CD4-positive, alpha-beta T cell treated with Interleukin-6 for 4 hours (primary cell): ENCODE results near the gene ANKRA2.
"Not testable (repeated sequence)": the region's sequence is repeated elsewhere in the genome, so short reads cannot be mapped to it uniquely, and the experiment has no call there.

Source experiments
- DNase-seq: peaks from one replicate; pipeline ENCODE4 v3.0.0-alpha.2; 2020; ENCODE audit warnings: mixed read lengths

Gene ANKRA2

DNA sequence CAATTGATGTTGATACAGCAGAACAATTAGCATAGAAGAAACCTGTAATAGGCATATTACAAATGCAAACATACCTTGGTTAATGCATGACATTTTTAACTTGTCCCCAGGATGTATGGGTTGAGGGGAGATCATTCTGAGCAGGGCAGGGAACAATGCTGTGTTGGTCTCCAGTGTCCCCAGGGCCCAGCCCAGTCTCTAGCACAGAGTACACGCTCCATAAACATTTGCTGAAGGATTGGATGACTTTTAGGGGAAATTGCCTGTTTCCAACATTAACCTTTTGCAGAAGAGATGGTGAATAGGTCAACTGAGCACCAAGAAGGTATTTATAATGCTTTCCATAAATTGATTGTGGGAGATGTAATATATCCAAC is 20.0 kb downstream of the ANKRA2 start:
- no peak for DNase-seq

DNA sequence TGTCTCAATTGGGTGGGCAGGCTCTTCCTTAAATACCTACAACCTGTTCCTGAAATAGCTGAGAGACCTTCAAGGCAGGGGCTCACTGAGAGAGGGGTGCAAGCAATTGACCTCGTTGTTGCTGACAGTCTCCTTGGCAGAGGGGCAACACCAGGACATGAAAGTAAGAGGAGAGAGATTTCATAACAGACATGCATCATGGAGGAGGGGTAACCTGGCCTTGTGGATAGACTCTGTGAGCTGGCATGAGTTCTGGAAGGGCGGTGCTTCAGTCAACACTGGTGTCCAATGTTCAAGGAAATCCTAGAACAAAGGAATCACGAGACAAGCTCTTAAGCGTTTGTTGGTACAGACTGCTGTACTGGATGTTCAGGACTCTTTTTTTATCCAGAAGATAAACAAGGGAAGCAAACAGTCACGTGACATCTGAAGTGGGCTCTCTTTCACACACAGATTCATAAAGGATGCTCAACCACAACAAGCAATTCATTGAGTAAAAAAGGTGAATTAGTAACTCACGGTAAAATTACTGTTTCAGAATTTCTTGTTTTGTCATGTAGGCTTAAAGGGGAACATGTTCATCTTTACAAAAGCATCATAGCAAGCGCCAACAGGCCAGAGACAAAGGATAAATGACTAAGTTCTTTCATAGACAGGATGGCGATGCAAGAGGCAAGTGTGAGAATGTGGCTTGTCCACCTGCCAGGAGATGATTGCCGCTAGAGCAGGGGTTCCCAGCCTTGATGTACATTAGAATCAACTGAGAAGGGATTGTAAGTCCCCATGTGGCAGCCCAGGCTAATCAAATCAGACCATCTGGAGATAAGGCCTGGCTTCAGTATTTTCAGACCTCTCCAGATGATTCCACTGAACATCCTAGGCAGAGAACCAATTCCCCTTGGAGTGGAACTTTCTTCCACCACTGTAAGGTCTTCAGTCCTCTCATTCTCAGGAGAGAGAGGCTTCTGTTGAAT is 20.7 kb downstream of the ANKRA2 start:
- no peak for DNase-seq

DNA sequence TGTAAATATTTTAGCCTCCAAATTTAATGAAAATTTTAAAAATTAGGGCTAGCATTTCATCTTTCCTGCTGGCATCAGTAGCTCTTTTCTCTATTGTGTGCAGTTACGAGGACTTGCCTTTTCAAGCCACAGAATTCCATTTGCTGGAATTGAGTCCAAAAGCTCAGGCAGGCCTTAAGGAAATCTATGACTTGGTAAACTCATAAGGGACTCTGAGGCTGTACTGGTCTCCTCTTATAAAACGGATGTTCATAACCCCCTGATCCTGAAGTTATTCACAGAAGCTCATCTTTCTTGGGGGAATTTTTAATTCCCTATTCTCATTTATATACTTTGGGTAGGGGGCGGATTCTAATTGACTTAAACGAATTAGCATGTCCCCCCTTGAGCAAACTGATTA is 23.4 kb downstream of the ANKRA2 start:
- no peak for DNase-seq

DNA sequence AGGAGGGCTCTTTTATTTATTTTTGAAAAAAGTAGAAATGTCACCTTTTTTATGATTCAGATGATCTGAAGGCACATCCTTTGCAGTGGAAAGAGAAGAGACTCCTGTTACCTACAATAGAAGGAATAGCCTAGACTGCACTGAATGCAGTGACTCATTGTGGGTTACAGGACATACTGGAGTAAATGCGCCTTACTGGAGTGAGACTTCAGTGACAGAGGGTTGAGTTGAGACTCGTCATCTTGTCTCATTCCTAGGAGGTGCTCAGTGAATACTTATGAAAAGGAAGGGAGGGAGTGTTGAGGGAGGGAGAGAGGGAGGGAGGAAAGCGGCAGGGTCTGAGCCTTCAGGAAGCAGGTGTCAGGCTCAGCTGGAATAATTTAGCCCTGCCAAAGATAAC is 25.2 kb downstream of the ANKRA2 start:
- no peak for DNase-seq

DNA sequence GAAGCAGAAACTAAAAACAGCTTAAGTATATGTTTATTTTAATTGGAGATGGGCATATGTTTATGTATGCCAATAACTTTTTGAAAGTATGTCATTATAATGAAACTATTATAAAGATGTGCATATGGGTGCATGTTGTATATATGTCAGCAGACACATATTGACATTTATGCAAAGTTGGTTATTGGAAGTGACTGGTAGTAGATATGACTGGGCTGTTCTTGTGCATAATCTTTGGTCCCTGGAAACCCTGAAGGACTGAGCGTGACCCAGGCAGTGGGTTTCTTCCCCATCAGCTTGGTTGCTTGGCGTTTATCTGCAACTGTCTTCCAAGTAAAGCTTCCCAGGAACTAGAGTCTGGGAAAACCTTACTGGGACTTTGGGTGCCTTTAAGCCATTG is 25.7 kb downstream of the ANKRA2 start:
- DNase-seq = no peak

DNA sequence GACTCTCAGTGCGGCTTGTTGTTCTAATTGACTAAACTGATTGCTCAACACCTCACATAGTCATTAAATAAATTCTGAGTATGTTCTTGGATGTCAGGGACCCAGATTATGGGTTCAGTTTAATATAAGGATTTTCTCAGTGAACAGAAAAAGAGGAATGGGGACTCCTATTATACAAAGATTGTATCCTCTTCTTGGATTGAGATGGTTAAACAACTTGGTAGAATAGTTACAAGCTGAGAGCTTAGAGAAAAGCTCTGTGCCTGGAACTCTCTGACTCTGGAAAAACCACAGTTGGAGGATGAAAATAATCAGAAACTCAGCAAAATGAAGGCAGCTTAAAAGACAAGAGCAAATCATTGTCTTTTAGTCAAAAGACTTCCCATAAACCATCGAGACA is 30.5 kb downstream of the ANKRA2 start:
- no peak for DNase-seq

DNA sequence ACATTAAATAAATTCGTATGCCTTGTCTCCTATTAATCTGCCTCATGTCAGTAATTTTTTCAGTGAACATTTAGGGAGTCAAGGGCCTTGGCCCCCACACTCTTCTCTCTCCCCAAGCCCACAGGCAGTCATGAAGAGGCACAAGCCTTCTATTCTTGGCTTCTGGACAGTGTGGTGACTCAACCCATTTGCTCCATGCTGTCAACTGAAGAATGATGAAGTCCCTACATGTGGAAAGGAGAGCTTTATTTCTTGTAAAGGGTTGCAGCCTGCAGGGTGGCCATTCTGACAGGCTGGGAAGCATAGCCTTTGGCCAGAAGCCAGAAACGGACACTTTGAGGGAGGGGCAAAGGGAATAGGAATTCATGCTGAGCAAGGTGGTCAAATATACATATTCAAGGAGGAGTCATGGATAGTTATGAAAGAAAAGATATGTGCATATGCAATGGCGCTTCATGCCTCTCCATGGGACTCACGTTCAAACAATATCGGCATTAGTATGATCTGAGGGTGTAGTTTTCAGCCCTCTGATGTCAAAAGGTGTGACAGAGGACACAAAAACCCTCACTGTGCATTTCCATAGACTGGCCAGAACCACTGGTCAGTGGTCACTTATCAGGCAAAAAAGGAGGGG is 31.3 kb downstream of the ANKRA2 start:
- DNase-seq = no peak

DNA sequence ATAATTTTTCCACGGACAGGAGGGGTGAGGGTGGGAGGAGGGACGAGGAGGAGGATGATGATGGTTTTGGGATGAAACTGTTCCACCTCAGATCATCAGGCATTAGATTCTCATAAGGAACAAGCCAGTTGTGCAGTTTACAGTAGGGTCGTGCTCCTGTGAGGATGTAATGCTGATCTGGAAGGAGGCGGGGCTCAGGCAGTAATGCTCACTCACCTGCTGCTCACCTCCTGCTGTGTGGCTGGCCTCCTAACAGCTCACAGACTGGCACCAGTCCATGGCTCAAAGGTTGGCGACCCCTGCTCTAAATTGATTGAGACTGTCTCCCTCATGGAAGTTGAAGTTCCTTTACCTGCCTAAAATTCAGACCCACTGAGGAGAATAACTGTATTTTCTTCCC is 33.2 kb downstream of the ANKRA2 start:
- no peak for DNase-seq

DNA sequence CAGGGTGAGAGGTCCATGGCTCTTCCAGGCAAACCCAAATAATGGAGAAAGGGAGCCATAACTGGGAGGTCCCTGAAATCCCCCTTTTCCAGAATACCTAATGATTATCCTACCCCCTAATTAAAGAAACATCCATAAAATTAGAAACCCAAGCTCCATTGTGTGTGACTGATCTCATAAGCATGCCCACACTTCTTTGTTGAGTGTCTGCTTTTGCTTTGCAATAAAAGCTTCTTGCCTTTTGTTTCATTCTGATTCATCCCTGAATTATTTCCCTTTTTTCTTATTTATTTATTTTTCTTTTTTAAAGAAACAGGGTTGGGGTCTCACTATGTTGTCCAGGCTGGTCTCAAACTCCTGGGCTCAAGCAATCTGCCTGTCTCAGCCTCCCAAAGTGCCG is 34.1 kb downstream of the ANKRA2 start:
- no peak for DNase-seq

DNA sequence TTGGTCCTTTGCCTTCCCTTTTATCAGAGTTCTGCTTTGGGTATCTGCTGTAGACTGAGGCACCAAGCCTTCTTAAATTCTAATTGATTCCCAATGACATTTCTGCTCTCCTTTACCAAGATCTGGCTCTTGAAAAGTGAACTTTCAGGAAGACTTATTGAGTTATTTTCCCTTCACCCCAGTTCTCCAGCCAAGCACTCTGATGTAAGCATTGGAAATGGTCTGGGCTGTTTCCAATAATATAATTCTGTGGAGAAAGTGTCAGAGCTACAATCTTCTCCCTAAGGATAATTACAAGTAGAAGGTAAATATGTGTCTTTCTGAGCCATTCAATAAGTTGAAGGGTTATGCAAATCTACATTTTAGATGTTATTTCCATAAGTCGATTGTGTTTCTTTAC is 36.4 kb downstream of the ANKRA2 start:
- DNase-seq = no peak

DNA sequence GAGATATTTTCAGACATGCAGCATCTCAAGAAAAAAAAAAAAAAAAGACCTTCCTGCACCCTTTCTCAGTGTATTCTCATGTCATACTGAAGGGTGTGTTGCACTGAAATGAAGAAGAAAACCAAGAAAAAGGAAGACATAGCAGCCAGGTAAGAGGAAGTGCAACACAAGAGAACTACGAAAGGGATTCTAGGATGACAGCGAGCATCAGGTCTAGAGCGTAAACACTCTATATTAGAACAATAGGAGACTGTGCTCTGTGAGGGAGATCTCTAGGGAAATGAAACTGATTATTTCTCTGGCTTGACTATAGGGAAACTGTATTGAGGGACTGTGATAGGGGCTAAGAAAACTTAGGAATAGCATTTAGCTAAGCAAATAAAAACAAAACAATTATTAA is 37.2 kb downstream of the ANKRA2 start:
- no peak for DNase-seq

DNA sequence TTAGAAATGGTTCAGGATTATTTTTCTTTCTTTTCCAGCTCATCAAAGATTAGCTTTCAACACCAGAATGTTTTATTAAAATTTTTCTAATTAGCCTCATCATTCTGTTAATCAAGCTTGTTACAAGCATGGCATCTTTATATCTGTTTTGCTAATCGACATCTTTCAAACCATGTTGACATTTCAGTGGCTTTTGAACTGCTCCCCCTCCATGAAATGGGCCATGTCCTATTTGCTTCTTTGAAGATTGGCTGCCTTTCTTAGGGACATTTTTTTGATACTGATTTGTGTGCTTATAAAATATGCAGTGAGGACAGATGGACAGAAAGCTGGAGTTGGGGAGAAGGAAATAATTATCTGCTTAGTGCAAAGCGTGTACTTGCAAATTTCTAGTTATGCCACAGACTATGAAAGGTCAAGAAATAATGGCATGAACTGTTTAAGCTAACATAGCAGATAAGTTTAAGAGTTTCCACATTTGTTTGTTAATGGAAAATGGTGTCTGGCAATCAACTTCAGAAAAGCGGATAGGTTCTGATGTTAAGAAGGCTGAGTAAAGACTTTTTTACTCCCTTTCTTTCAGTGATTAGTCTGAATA is 39.7 kb downstream of the ANKRA2 start:
- DNase-seq = no peak

DNA sequence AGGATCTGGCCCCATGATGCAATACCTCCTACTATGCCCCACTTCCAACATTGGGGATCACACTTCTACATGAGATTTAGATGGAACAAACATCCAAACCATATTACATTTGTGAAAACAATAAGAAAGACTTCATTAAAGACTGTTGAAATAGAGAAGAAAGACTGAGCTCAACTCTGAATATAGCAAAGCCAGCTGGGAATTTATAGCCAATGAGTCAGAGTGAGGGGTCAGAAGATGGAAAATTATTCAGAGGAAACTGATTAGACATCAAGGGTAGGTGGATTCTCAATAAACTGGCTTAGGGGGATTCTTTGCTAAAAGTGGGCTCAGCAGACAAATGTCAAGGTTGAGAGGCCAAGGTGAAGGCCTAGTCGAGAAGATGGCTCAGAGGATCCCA is 41.6 kb downstream of the ANKRA2 start:
- no peak for DNase-seq

DNA sequence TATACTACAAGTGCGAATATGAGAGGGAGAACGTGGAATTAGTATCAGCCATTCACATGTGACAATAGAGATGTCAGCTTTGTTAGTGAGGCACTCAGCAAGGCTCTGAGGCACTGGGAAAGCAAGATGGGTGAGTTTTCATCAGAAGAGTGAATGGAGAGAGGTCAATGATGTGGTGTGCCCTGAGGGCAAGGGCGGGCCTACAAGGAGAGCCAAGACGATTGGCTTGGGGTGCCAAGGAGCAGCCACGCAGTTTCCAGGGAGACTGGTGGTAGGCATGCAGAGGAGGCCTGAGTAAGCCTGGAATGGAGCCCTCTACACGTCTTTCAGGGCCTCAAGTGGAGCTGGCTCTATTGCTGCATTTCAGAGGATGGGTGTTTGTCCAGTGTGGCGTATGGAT is 42.5 kb downstream of the ANKRA2 start:
- DNase-seq = no peak

DNA sequence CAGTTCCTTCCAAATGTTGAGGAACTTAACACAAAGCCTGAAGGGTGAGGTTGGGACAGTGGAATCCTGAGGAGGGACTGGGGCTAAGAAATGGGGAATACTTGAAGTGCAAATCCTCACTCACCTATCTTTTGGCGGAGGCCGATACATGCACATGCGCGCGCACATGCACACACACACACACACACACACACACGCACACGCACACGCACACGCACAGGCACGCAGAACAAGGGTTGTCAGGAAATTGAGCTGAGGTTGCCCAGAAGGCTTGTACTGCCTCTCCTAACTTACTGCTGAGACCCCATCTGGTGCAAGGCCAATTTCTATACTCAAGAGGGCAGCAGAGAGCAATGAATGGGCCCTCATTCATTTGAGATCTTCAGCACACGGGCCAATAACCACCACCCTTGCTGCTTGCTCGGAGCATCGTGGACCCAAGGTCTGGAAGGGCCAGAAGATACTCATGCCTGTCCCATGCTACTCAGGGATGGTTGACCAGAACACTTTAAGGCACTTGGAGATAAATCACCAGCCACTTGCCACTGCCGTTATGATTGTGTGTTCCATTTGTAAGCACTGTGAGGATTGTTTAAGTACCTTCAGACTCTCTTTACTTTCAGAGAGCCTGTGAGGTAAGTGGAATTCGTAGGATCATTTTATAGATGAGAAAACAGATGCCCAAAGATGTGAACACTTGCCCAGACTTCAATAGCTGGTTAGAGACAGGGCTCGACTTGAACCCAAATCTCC is 45.7 kb downstream of the ANKRA2 start:
- peak; percentile 69 for DNase-seq

DNA sequence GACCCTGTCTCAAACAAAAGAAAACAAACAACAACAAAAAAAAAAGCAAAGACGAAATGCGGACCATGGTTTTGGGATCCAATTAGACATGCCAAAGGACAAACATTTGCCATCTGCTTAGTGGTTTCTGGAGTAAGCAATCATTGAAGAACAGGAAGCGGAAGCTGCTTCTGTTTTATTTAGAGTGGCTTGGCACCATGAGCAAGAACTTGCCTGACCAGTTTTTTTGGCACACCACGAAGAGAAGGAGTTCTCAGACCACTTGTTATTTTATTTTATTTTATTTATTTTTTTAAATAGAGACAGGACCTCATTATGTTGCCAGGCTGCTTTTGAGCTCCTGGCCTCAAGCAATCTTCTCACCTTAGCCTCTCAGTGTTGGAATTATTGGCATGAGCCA is 50.2 kb downstream of the ANKRA2 start:
- no peak for DNase-seq

DNA sequence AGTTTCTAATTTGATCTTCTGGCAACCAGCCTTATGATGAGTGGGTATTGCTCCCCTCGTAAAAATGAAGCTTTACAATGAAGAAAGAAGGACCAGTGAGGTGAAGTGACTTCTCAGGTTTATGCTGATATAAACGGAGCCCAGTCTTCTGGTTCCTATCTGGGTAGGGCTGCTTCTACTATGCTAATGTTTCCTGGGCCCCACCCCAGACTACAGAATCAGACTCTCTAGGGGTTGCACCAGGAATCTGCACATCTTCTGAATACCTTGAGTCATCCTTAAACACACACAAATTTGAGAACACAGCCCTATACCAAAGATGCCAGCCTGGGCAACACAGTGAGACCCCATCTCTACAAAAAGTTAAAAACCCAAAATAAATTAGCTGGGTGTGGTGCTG is 51.0 kb downstream of the ANKRA2 start:
- no peak for DNase-seq

DNA sequence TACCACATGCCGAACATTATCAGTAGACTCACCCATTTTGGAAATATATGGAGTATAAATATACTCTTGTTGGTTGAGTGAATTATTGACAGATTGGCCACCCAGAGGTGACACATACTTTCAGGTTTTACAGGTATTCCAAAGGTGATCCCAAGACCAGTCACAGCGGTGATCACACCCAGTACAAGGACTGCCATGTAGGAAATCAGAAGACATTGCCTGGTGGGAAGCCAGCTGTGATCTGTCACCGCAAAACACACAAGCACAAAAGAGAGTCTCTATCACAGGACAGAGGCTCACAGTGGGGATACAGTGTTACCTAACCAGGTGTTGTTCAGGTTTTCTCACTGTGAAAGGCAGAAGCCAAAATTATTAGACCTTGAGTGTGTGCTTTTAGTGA is 51.4 kb downstream of the ANKRA2 start:
- DNase-seq = no peak

DNA sequence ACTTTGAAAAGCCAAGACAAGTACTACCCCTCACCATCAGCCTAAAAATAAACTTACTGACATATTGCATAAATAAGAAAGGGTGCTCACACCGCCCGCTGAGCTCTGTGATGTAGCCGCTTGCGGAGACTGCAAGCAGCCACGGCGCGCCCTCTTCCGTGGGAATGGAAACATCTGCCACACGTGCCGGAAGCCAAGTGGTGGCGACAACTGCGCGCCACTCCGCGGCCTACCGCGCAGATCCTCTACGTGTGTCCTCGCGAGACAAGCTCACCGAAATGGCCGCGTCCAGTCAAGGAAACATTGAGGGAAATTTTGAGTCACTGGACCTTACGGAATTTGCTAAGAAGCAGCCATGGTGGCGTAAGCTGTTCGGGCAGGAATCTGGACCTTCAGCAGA is 56.9 kb downstream of the ANKRA2 start:
- not testable (repeated sequence) for DNase-seq

DNA sequence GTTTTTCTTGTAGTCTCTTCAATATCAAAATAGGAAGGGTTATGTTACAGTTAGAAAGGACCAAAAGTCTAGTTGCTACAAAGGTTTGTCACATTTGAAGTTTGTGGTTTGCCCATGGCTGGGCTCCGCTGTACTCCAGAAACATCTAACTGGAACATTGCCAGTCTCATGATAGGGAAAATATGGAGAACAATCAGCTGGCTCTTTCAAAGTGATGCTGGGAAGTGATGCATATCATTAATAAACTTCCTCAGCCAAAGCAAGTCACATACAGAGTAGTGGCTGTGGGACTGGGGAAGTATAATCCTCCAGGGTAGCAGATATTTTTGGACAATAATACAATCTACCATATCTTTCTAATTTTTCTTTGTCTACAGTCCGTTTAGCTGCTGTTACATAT is 58.4 kb downstream of the ANKRA2 start:
- DNase-seq = no peak

DNA sequence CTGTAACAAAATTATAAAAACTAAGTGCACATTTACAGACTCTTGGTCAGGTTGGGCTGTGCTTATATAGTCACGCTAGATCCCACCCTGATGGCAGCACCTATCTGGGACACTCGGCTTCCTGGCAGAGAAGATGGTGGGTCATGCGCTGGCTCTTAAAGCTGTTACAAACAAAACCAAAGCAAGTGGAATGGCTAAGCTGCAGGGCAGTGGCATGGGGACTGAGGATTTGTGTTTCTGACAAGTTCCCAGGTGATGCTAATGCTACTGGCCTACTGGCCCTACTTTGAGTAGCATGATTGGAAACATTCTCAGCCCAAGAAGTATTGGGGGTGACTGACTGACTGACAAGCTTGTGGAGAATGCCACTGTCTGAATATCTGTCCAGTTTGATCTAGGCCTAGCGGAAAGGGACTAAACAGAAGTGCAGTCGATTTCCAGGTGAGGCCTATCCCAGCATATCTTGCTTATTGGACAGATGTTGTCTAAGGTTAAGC is 58.9 kb downstream of the ANKRA2 start:
- DNase-seq = no peak
